PC-9 (cell line): ENCODE measurements around the gene MALRD1. TPM values are rescaled to one million over a fixed set of nuclear protein-coding genes. Genes with fewer than 3 reads are reported as not detected.

Experiments used
- BruUV-seq: library from RNA; stranded (reverse); fragments of 400-500 nt; replicated peaks from 2 replicates; lab custom pipeline; 2021; lab: Mats Ljungman, UMichigan
- CTCF ChIA-PET: fragments of 300-600 bp; sonication (Branson Sonifier 250); formaldehyde crosslinking; loops from one replicate; lab custom pipeline; 2022; ENCODE audit warnings: antibody characterized with exemption; lab: Charles Lee
- POLR2A ChIA-PET: fragments of 300-600 bp; sonication (Branson Sonifier 250); formaldehyde crosslinking; loops from one replicate; lab custom pipeline; 2022; ENCODE audit warnings: antibody characterized with exemption; ENCODE audit not compliant: unreplicated experiment; lab: Charles Lee
- DNase-seq, 2 experiments: peaks; one replicate each; pipeline versions ENCODE4 v3.0.0 to v3.0.0-alpha.2; 2015 to 2022; ENCODE audit warnings: mixed read lengths in 1 of 2
- H2AFZ ChIP-seq: fragments of 200-600 bp; sonication (generic); 2 replicates; pipeline ENCODE4 v1.8.1; 2017; ENCODE audit warnings: antibody characterized with exemption
- H3F3A ChIP-seq: fragments of 200-600 bp; sonication (generic); 2 replicates; pipeline ENCODE4 v1.8.1; 2017; ENCODE audit warnings: antibody characterized with exemption, mild to moderate bottlenecking, low read depth; ENCODE audit not compliant: insufficient read depth
- H3K27ac ChIP-seq: fragments of 200-600 bp; sonication (generic); 2 replicates; pipeline ENCODE4 v1.6.1; 2016; ENCODE audit warnings: mixed run types
- H3K27me3 ChIP-seq: fragments of 200-600 bp; sonication (generic); 2 replicates; pipeline ENCODE4 v1.6.1; 2016; ENCODE audit warnings: low read depth, mixed run types; ENCODE audit not compliant: insufficient read depth
- H3K36me3 ChIP-seq: fragments of 200-600 bp; sonication (generic); 2 replicates; pipeline ENCODE4 v1.6.1; 2016; ENCODE audit warnings: low read depth, mixed run types
- H3K4me1 ChIP-seq: fragments of 200-600 bp; sonication (generic); replicated peaks from 2 replicates; pipeline ENCODE4 v1.6.1; 2016; ENCODE audit warnings: mixed run types; ENCODE audit not compliant: insufficient read depth
- H3K4me2 ChIP-seq: fragments of 200-600 bp; sonication (generic); 2 replicates; pipeline ENCODE4 v1.6.1; 2017; ENCODE audit warnings: mixed run types
- H3K4me3 ChIP-seq: fragments of 200-600 bp; sonication (generic); 2 replicates; pipeline ENCODE4 v1.6.1; 2016; ENCODE audit warnings: mixed run types
- H3K79me2 ChIP-seq: fragments of 200-600 bp; sonication (generic); 2 replicates; pipeline ENCODE4 v1.6.1; 2017; ENCODE audit warnings: low read depth, mixed run types
- H3K9me2 ChIP-seq: fragments of 200-600 bp; sonication (generic); 2 replicates; pipeline ENCODE4 v1.8.1; 2017; ENCODE audit warnings: mild to moderate bottlenecking; ENCODE audit not compliant: insufficient read depth
- H3K9me3 ChIP-seq: fragments of 200-600 bp; sonication (generic); 2 replicates; pipeline ENCODE4 v1.8.1; 2016; ENCODE audit warnings: low read depth; ENCODE audit not compliant: insufficient read depth
- H4K20me1 ChIP-seq: fragments of 200-600 bp; sonication (generic); 2 replicates; pipeline ENCODE4 v1.8.1; 2017; ENCODE audit not compliant: insufficient read depth
- CTCF ChIP-seq: fragments of 200-600 bp; sonication (generic); conservative IDR thresholded peaks from 2 replicates; pipeline ENCODE4 v1.6.1; 2017; ENCODE audit warnings: mixed run types, antibody characterized with exemption, mild to moderate bottlenecking, moderate library complexity
- EZH2 ChIP-seq: fragments of 200-600 bp; sonication (generic); IDR thresholded peaks from 2 replicates; pipeline ENCODE4 v1.8.0; 2017; ENCODE audit warnings: antibody characterized with exemption, low read depth
- intact Hi-C: fragments of 100-400 bp; cut with micrococcal nuclease; formaldehyde crosslinking; loops from one replicate; pipeline ENCODE4 v1.10.0; 2022; ENCODE audit not compliant: unreplicated experiment
- total RNA-seq: library from RNA; stranded (reverse); gene quantifications from 2 replicates; pipeline ENCODE4 v1.2.3, GENCODE V29; 2021

The MALRD1 gene
- total RNA-seq, 1 experiment from 2014 or later, result not detected

DNA sequence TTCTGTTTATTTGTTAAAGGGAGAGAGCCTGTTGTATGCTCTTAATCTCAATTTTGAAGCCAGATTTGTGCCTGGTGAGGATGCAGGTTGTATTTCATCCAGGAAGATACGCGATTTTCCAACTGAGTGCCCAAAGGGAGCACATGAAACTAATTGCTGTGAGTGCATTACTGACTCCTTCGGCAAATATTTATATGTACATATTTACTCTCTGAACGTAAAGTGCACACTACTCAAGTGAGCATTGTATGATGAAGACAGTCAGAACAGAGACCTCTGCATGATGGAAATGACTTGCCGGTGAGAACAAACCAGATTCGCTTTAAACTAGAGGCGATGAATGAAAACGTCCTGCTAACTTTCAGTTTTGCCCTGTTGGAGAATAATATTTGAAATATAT lies 130.1 kb downstream of the MALRD1 start:
- Histone ChIP-seq H3K36me3 (no peaks in the 10 kb centered on the region), H3K27me3 (no peaks in the 10 kb centered on the region), H3K4me2 (no peak overlapping the region), H3K4me1 (no peaks in the 10 kb centered on the region), H3F3A (no peaks in the 10 kb centered on the region), H3K79me2 (no peaks in the 10 kb centered on the region), H3K9me3 (no peaks in the 10 kb centered on the region), H3K4me3 (no peak overlapping the region), H3K27ac (no peak overlapping the region), H2AFZ (no peak overlapping the region), H4K20me1 (no peaks in the 10 kb centered on the region), H3K9me2 (no peaks in the 10 kb centered on the region)
- ChIA-PET CTCF (no interaction called here), POLR2A (no interaction called here)
- no TSS peak for BruUV-seq
- intact Hi-C loops, result no loop called here
- no peak for DNase-seq
- TF ChIP-seq CTCF (no peak), EZH2 (no peak)

- BruUV-seq, result no TSS peak
Measured at GRCh38 chr10:19184891-19185290, 136.3 kb downstream of the MALRD1 start.

GRCh38 chr10:19194866-19195265 lies 146.3 kb downstream of the MALRD1 start:
- no peak overlapping the region for H3K4me2 ChIP-seq
- H4K20me1 ChIP-seq, result no peaks in the 10 kb centered on the region
- no peaks in the 10 kb centered on the region for H3K9me2 ChIP-seq
- intact Hi-C loops, result no loop called here
- H3K27ac ChIP-seq, result no peak overlapping the region
- no peaks in the 10 kb centered on the region for H3K79me2 ChIP-seq
- TF ChIP-seq EZH2 (no peak), CTCF (no peak)
- no peaks in the 10 kb centered on the region for H3K27me3 ChIP-seq
- no peak for DNase-seq
- H3K36me3 ChIP-seq, result no peaks in the 10 kb centered on the region
- no TSS peak for BruUV-seq
- CTCF ChIA-PET, result no interaction called here
- no peaks in the 10 kb centered on the region for H3F3A ChIP-seq
- H3K9me3 ChIP-seq, result no peaks in the 10 kb centered on the region
- no peak overlapping the region for H2AFZ ChIP-seq
- POLR2A ChIA-PET, result no interaction called here
- no peak overlapping the region for H3K4me3 ChIP-seq
- no peaks in the 10 kb centered on the region for H3K4me1 ChIP-seq

More at GRCh38 chr10:19184891-19185290, 136.3 kb downstream of the MALRD1 start:
- no peaks in the 10 kb centered on the region for H3F3A ChIP-seq
- H3K27ac ChIP-seq, result no peak overlapping the region
- H3K36me3 ChIP-seq, result no peaks in the 10 kb centered on the region
- no peaks in the 10 kb centered on the region for H3K79me2 ChIP-seq
- H2AFZ ChIP-seq, result no peak overlapping the region
- H3K9me2 ChIP-seq, result no peaks in the 10 kb centered on the region
- no peak for TF ChIP-seq CTCF
- no peak for TF ChIP-seq EZH2
- H4K20me1 ChIP-seq, result no peaks in the 10 kb centered on the region
- H3K4me2 ChIP-seq, result no peak overlapping the region
- H3K4me3 ChIP-seq, result no peak overlapping the region
- H3K4me1 ChIP-seq, result no peaks in the 10 kb centered on the region
- CTCF ChIA-PET, result no interaction called here
- intact Hi-C loops, result no loop called here
- DNase-seq, result no peak
- POLR2A ChIA-PET, result no interaction called here
- H3K9me3 ChIP-seq, result no peaks in the 10 kb centered on the region
- no peaks in the 10 kb centered on the region for H3K27me3 ChIP-seq
